ENCODE data around the gene ERFL. TPM values are rescaled to one million over a fixed set of nuclear protein-coding genes. Genes with fewer than 3 reads are reported as not detected.
A peak's percentile ranks its signal among the peaks of the same experiment; 100 is the strongest.

ERFL gene
- total RNA-seq, 1 experiment from 2014 or later: 0.79 TPM

- Histone ChIP-seq H3K9me2 (ENCODE audit: insufficient read depth) (no peaks in the 10 kb centered on the region), H2AFZ (ENCODE audit: low read depth, low read length, poor library complexity, severe bottlenecking) (no peak overlapping the region), H3K27ac (ENCODE audit: low read depth, low read length) (peak overlapping the region; percentile 40; the same call in 1 of the 2 replicates), H3K4me1 (ENCODE audit: control insufficient read depth in 1 of 2, insufficient read depth in 2 of 2, low read length in 2 of 2) (peaks cover 0 to 6% of the 10 kb centered on the region in 2 experiments; a peak in 1 of 4 replicates), H4K20me1 (ENCODE audit: insufficient read depth) (no peaks in the 10 kb centered on the region), H3K27me3 (ENCODE audit: insufficient read depth, low read length) (no peaks in the 10 kb centered on the region), H3K9me3 (ENCODE audit: control insufficient read depth in 1 of 2, insufficient read depth in 1 of 2, low read depth in 1 of 2, low read length in 2 of 2) (no peaks in the 10 kb centered on the region), H3K36me3 (ENCODE audit: control insufficient read depth in 1 of 2, insufficient read depth in 2 of 2, low read length in 2 of 2) (peaks cover 33 to 44% of the 10 kb centered on the region in 2 experiments; a peak in 3 of 4 replicates), H3K4me3 (replicated peaks in 1 of 2; ENCODE audit: low read depth in 1 of 2, low read length in 2 of 2) (no peak overlapping the region), H3K9ac (ENCODE audit: low read length) (no peak overlapping the region), H3K79me2 (ENCODE audit: insufficient read depth, low read length) (no peaks in the 10 kb centered on the region), H3K4me2 (ENCODE audit: low read length) (no peak overlapping the region)
- ATAC-seq (no peak; the same call in 1 of the 2 replicates), DNase-seq (ENCODE audit: low read depth, low spot score) (no peak)
- RAD21 ChIA-PET (ENCODE audit: low non-redundant PET in 1 of 2, low total read pairs in 2 of 2, uncharacterized antibody in 2 of 2, unreplicated experiment in 2 of 2): no interaction called here
- POLR2A ChIA-PET: no interaction called here
- no TSS peak for BruUV-seq (replicated peaks)
- TF ChIP-seq SP1 (IDR thresholded peaks at IDR 0.05; ENCODE audit: low read depth) (no peak), ZFX (IDR thresholded peaks at IDR 0.05) (no peak), TCF7L2 (IDR thresholded peaks at IDR 0.05; ENCODE audit: borderline replicate concordance, extremely low read depth, insufficient read depth, insufficient read length) (no peak), EZH2phosphoT487 (IDR thresholded peaks at IDR 0.05; ENCODE audit: borderline replicate concordance) (no peak), RAD21 (IDR thresholded peaks at IDR 0.05; ENCODE audit: low read depth) (no peak), CBX3 (IDR thresholded peaks at IDR 0.05; ENCODE audit: low read depth) (no peak)
- intact Hi-C loops (cut with micrococcal nuclease): no loop called here
- CTCF ChIA-PET: no interaction called here
Observed at GRCh38 chr19:41904118-41904870, 24.0 kb downstream of the ERFL start.

- no peak for DNase-seq (ENCODE audit: low read depth, low spot score)
Observed at GRCh38 chr19:41903193-41903953, 24.9 kb downstream of the ERFL start.

More at GRCh38 chr19:41903193-41903953, 24.9 kb downstream of the ERFL start:
- H4K20me1 ChIP-seq (ENCODE audit: insufficient read depth): no peaks in the 10 kb centered on the region
- intact Hi-C loops (cut with micrococcal nuclease): no loop called here
- no peak overlapping the region for H3K9ac ChIP-seq (ENCODE audit: low read length)
- H3K4me1 ChIP-seq (ENCODE audit: control insufficient read depth in 1 of 2, insufficient read depth in 2 of 2, low read length in 2 of 2): peaks cover 0 to 6% of the 10 kb centered on the region in 2 experiments; a peak in 1 of 4 replicates
- peaks cover 42 to 44% of the 10 kb centered on the region in 2 experiments; a peak in 3 of 4 replicates for H3K36me3 ChIP-seq (ENCODE audit: control insufficient read depth in 1 of 2, insufficient read depth in 2 of 2, low read length in 2 of 2)
- no TSS peak for BruUV-seq (replicated peaks)
- H3K4me2 ChIP-seq (ENCODE audit: low read length): no peak overlapping the region
- POLR2A ChIA-PET: no interaction called here
- H3K79me2 ChIP-seq (ENCODE audit: insufficient read depth, low read length): no peaks in the 10 kb centered on the region
- ATAC-seq: no peak
- H3K9me3 ChIP-seq (ENCODE audit: control insufficient read depth in 1 of 2, insufficient read depth in 1 of 2, low read depth in 1 of 2, low read length in 2 of 2): no peaks in the 10 kb centered on the region
- no peak overlapping the region for H3K27ac ChIP-seq (ENCODE audit: low read depth, low read length)
- H2AFZ ChIP-seq (ENCODE audit: low read depth, low read length, poor library complexity, severe bottlenecking): no peak overlapping the region
- CTCF ChIA-PET: no interaction called here
- no peaks in the 10 kb centered on the region for H3K9me2 ChIP-seq (ENCODE audit: insufficient read depth)
- TF ChIP-seq YY1 (IDR thresholded peaks at IDR 0.05; ENCODE audit: extremely low read depth, insufficient replicate concordance, low read depth, low read length) (no peak), TCF7L2 (IDR thresholded peaks at IDR 0.05; ENCODE audit: borderline replicate concordance, extremely low read depth, insufficient read depth, insufficient read length) (no peak), CEBPB (IDR thresholded peaks at IDR 0.05; ENCODE audit: low read depth) (no peak), SP1 (IDR thresholded peaks at IDR 0.05; ENCODE audit: low read depth) (no peak), POLR2AphosphoS5 (IDR thresholded peaks at IDR 0.05; ENCODE audit: low read depth, low read length) (no peak), FOSL1 (IDR thresholded peaks at IDR 0.05; ENCODE audit: low read depth) (no peak), ZFX (IDR thresholded peaks at IDR 0.05) (no peak), POLR2A (IDR thresholded peaks at IDR 0.05; ENCODE audit: borderline replicate concordance, extremely low read depth, insufficient read depth, insufficient read length) (no peak), RAD21 (IDR thresholded peaks at IDR 0.05; ENCODE audit: low read depth) (no peak)
- H3K4me3 ChIP-seq (replicated peaks in 1 of 2; ENCODE audit: low read depth in 1 of 2, low read length in 2 of 2): no peak overlapping the region
- no peaks in the 10 kb centered on the region for H3K27me3 ChIP-seq (ENCODE audit: insufficient read depth, low read length)
- RAD21 ChIA-PET (ENCODE audit: low non-redundant PET in 1 of 2, low total read pairs in 2 of 2, uncharacterized antibody in 2 of 2, unreplicated experiment in 2 of 2): no interaction called here

Data from HCT116 (cell line).